IMR-90 (cell line): ENCODE data around the gene FLT3. TPM values are rescaled to one million over a fixed set of nuclear protein-coding genes. Genes with fewer than 3 reads are reported as not detected.

Experiments used
- ATAC-seq: fragments of 200-7000 bp; cut with Tn5 transposase; 2 replicates; pipeline ENCODE4 v1.9.1; 2020; ENCODE audit warnings: low read depth, mild to moderate bottlenecking, moderate library complexity
- BruUV-seq: library from RNA; stranded (reverse); fragments of 400-500 nt; replicated peaks from 2 replicates; lab custom pipeline; 2021; lab: Mats Ljungman, UMichigan
- CTCF ChIA-PET: fragments of 300-600 bp; formaldehyde crosslinking; extraction: SDS; loops from one replicate; lab custom pipeline; 2021; ENCODE audit warnings: antibody characterized with exemption; lab: Yijun Ruan, JAX
- POLR2A ChIA-PET: fragments of 300-600 bp; sonication (Branson Sonifier 250); formaldehyde crosslinking; loops from one replicate; lab custom pipeline; 2022; ENCODE audit warnings: antibody characterized with exemption; ENCODE audit not compliant: unreplicated experiment; lab: Charles Lee
- DNase-seq: peaks from one replicate; pipeline ENCODE4 v3.0.0; 2013
- H2AFZ ChIP-seq: replicated peaks from 2 replicates; pipeline ENCODE3; 2013; ENCODE audit warnings: low read length, mild to moderate bottlenecking; ENCODE audit not compliant: poor library complexity
- H2AK5ac ChIP-seq: 2 replicates; pipeline ENCODE4 v1.6.1; 2013; ENCODE audit warnings: low read depth, low read length, inconsistent platforms
- H2AK9ac ChIP-seq: replicated peaks from 2 replicates; pipeline ENCODE3; 2013; ENCODE audit warnings: mild to moderate bottlenecking, low read depth, low read length, moderate library complexity; ENCODE audit not compliant: poor library complexity
- H2BK120ac ChIP-seq: 2 replicates; pipeline ENCODE4 v1.6.1; 2013; ENCODE audit warnings: low read depth, low read length, inconsistent platforms
- H2BK15ac ChIP-seq: 3 replicates; pipeline ENCODE4 v1.6.1; 2013; ENCODE audit warnings: low read depth, low read length, inconsistent platforms
- H2BK20ac ChIP-seq: 2 replicates; pipeline ENCODE4 v1.6.1; 2013; ENCODE audit warnings: low read depth, mild to moderate bottlenecking, inconsistent platforms, low read length, moderate library complexity
- H2BK5ac ChIP-seq: 2 replicates; pipeline ENCODE4 v1.6.1; 2013; ENCODE audit warnings: mild to moderate bottlenecking, low read depth, low read length, inconsistent platforms; ENCODE audit not compliant: poor library complexity, severe bottlenecking
- H3K14ac ChIP-seq: replicated peaks from 2 replicates; pipeline ENCODE4 v1.6.1; 2013; ENCODE audit warnings: low read depth, low read length, inconsistent platforms
- H3K18ac ChIP-seq: 2 replicates; pipeline ENCODE4 v1.6.1; 2013; ENCODE audit warnings: low read depth, low read length, control low read depth
- H3K23ac ChIP-seq: 2 replicates; pipeline ENCODE4 v1.6.1; 2013; ENCODE audit warnings: low read depth, low read length, inconsistent platforms
- H3K27ac ChIP-seq: 2 replicates; pipeline ENCODE4 v1.5.1; 2013; ENCODE audit warnings: mild to moderate bottlenecking, control low read depth, low read length; ENCODE audit not compliant: insufficient read depth
- H3K27me3 ChIP-seq: 2 replicates; pipeline ENCODE4 v1.6.1; 2013; ENCODE audit warnings: low read length; ENCODE audit not compliant: control insufficient read depth, insufficient read depth
- H3K36me3 ChIP-seq: 2 replicates; pipeline ENCODE4 v1.6.1; 2013; ENCODE audit warnings: low read length, mixed read lengths; ENCODE audit not compliant: control insufficient read depth, insufficient read depth
- H3K4ac ChIP-seq: 2 replicates; pipeline ENCODE4 v1.6.1; 2013; ENCODE audit warnings: low read depth, low read length, inconsistent platforms
- H3K4me1 ChIP-seq: 2 replicates; pipeline ENCODE4 v1.6.1; 2013; ENCODE audit warnings: low read length, mixed read lengths; ENCODE audit not compliant: control insufficient read depth, insufficient read depth
- H3K4me2 ChIP-seq: 2 replicates; pipeline ENCODE4 v1.6.1; 2013; ENCODE audit warnings: low read depth, mild to moderate bottlenecking, control low read depth, low read length, moderate library complexity
- H3K4me3 ChIP-seq: 2 replicates; pipeline ENCODE4 v1.5.1; 2013; ENCODE audit warnings: low read depth, mild to moderate bottlenecking, control low read depth, low read length, moderate library complexity; ENCODE audit not compliant: insufficient read depth
- H3K56ac ChIP-seq: 2 replicates; pipeline ENCODE4 v1.6.1; 2013; ENCODE audit warnings: low read length, inconsistent platforms; ENCODE audit not compliant: insufficient read depth; ENCODE audit errors: extremely low read depth
- H3K79me1 ChIP-seq, 2 experiments: 2 replicates each; pipeline ENCODE4 v1.6.1; 2013; ENCODE audit warnings: low read length in 2 of 2, inconsistent platforms in 1 of 2, low read depth in 1 of 2
- H3K9ac ChIP-seq: 2 replicates; pipeline ENCODE4 v1.6.1; 2013; ENCODE audit warnings: low read depth, low read length, control low read depth
- H3K9me1 ChIP-seq: 2 replicates; pipeline ENCODE4 v1.6.1; 2013; ENCODE audit warnings: low read length, inconsistent platforms; ENCODE audit not compliant: insufficient read depth
- H3K9me3 ChIP-seq: 2 replicates; pipeline ENCODE4 v1.6.1; 2013; ENCODE audit warnings: low read length; ENCODE audit not compliant: control insufficient read depth, insufficient read depth
- H4K20me1 ChIP-seq: 2 replicates; pipeline ENCODE4 v1.6.1; 2013; ENCODE audit warnings: low read length, inconsistent platforms; ENCODE audit not compliant: insufficient read depth
- H4K5ac ChIP-seq: 2 replicates; pipeline ENCODE4 v1.6.1; 2013; ENCODE audit warnings: mild to moderate bottlenecking, low read depth, low read length, control low read depth
- H4K8ac ChIP-seq, 2 experiments: 2 replicates each; pipeline ENCODE4 v1.6.1; 2013; ENCODE audit warnings: low read depth in 2 of 2, low read length in 2 of 2, control low read depth in 1 of 2, inconsistent platforms in 1 of 2
- H4K91ac ChIP-seq: 2 replicates; pipeline ENCODE4 v1.6.1; 2013; ENCODE audit warnings: low read depth, low read length, inconsistent platforms; ENCODE audit not compliant: insufficient read depth
- BHLHE40 ChIP-seq: fragments of 150-350 bp; IDR thresholded peaks from 2 replicates; pipeline ENCODE4 v1.6.1; 2016; ENCODE audit warnings: mild to moderate bottlenecking, low read depth, low read length
- CEBPB ChIP-seq: IDR thresholded peaks from 2 replicates; pipeline ENCODE4 v1.6.1; 2012; ENCODE audit warnings: low read depth, low read length, improper control_type of control experiment
- CHD1 ChIP-seq: IDR thresholded peaks from 2 replicates; pipeline ENCODE4 v1.6.1; 2012; ENCODE audit warnings: low read depth, low read length, improper control_type of control experiment
- CTCF ChIP-seq: conservative IDR thresholded peaks from 2 replicates; pipeline ENCODE4 v1.5.1; 2012; ENCODE audit warnings: mild to moderate bottlenecking, low read depth, low read length, improper control_type of control experiment
- ELK1 ChIP-seq: fragments of 150-350 bp; IDR thresholded peaks from 2 replicates; pipeline ENCODE4 v1.6.1; 2016; ENCODE audit warnings: low read depth, mild to moderate bottlenecking, low read length, moderate library complexity, borderline replicate concordance
- FOS ChIP-seq: fragments of 150-350 bp; IDR thresholded peaks from 2 replicates; pipeline ENCODE4 v1.6.1; 2016; ENCODE audit warnings: low read depth, low read length
- MAFK ChIP-seq: IDR thresholded peaks from 2 replicates; pipeline ENCODE4 v1.6.1; 2012; ENCODE audit warnings: low read depth, low read length, improper control_type of control experiment
- MAZ ChIP-seq: IDR thresholded peaks from 2 replicates; pipeline ENCODE4 v1.6.1; 2012; ENCODE audit warnings: low read depth, mild to moderate bottlenecking, low read length, improper control_type of control experiment, moderate library complexity, borderline replicate concordance
- MXI1 ChIP-seq: IDR thresholded peaks from 2 replicates; pipeline ENCODE4 v1.6.1; 2012; ENCODE audit warnings: low read depth, mild to moderate bottlenecking, low read length, moderate library complexity, borderline replicate concordance
- NFE2L2 ChIP-seq: fragments of 150-350 bp; IDR thresholded peaks from 2 replicates; pipeline ENCODE4 v1.6.1; 2016; ENCODE audit warnings: low read depth, mild to moderate bottlenecking, low read length
- POLR2A ChIP-seq: IDR thresholded peaks from 2 replicates; pipeline ENCODE4 v1.6.1; 2012; ENCODE audit warnings: mild to moderate bottlenecking, low read depth, low read length
- RAD21 ChIP-seq: IDR thresholded peaks from 2 replicates; pipeline ENCODE4 v1.6.1; 2012; ENCODE audit warnings: low read length, improper control_type of control experiment
- RCOR1 ChIP-seq: IDR thresholded peaks from 2 replicates; pipeline ENCODE4 v1.6.1; 2012; ENCODE audit warnings: mild to moderate bottlenecking, low read length, improper control_type of control experiment; ENCODE audit not compliant: insufficient replicate concordance
- RFX5 ChIP-seq: IDR thresholded peaks from 2 replicates; pipeline ENCODE4 v1.8.0; 2012; ENCODE audit warnings: low read depth, mild to moderate bottlenecking, low read length, moderate library complexity
- SMC3 ChIP-seq: fragments of 150-350 bp; IDR thresholded peaks from 2 replicates; pipeline ENCODE4 v1.6.1; 2016; ENCODE audit warnings: low read depth, mild to moderate bottlenecking, antibody characterized with exemption, low read length, moderate library complexity
- USF2 ChIP-seq: fragments of 150-350 bp; IDR thresholded peaks from 2 replicates; pipeline ENCODE4 v1.6.1; 2017; ENCODE audit warnings: mild to moderate bottlenecking, antibody characterized with exemption, low read length, low read depth
- WGBS, 2 experiments: methylation state at CpG; one replicate each; pipeline versions ENCODE4 v1.1.5 to v1.1.7; 2013; ENCODE audit warnings: missing lambda C conversion rate in 2 of 2; ENCODE audit not compliant: insufficient read length in 1 of 2; ENCODE audit errors: extremely low coverage in 2 of 2; 5-methylcytosine and 5-hydroxymethylcytosine counted together
- dilution Hi-C: fragments of 300-500 bp; cut with HindIII; formaldehyde crosslinking; loops from one replicate; pipeline ENCODE4 v1.14.3; 2018; ENCODE audit warnings: low sequenced_read_pairs; ENCODE audit not compliant: unreplicated experiment
- in situ Hi-C: fragments of 300-500 bp; cut with MboI; formaldehyde crosslinking; loops from 3 replicates; pipeline ENCODE4 v1.14.3; 2019; ENCODE audit warnings: low sequenced_read_pairs, inconsistent platforms, mixed read lengths
- intact Hi-C: fragments of 100-400 bp; cut with micrococcal nuclease; formaldehyde crosslinking; loops from 2 replicates; pipeline ENCODE4 v1.10.0; 2022
- polyA plus RNA-seq, 3 experiments: library from polyadenylated mRNA; depleted of rRNA; stranded (reverse); fragments of >200 nt; gene quantifications; 2 replicates each; pipeline ENCODE4 v1.2.3, GENCODE V29; 2012; ENCODE audit warnings: low replicate concordance in 1 of 3
- total RNA-seq: library from RNA; depleted of rRNA; stranded (reverse); fragments of >200 nt; gene quantifications from 2 replicates; pipeline ENCODE4 v1.2.3, GENCODE V29; 2012

The FLT3 gene
- total and polyA plus RNA-seq, 2 of the 4 experiments (the other 2 are of a cell fraction), result not detected

GRCh38 chr13:28013482-28013881 lies 86.9 kb downstream of the FLT3 start:
- dilution Hi-C loops (no loop called here), in situ Hi-C loops (no loop called here), intact Hi-C loops (no loop called here)
- no peak overlapping the region for H2BK120ac ChIP-seq
- H3K4ac ChIP-seq, result no peak overlapping the region
- WGBS, 2 experiments, result no CpG with 5 or more reads among the region's 1 CpG
- H2BK15ac ChIP-seq, result no peak overlapping the region
- no peak overlapping the region for H2AFZ ChIP-seq
- H3K4me1 ChIP-seq, result no peaks in the 10 kb centered on the region
- no peak for DNase-seq
- H3K9me1 ChIP-seq, result 0 out of 2 replicates have a peak, but pooled peaks cover 4% of the 10 kb centered on the region
- no peak overlapping the region for H4K5ac ChIP-seq
- no peak overlapping the region for H3K27ac ChIP-seq
- no TSS peak for BruUV-seq
- no peak overlapping the region for H3K18ac ChIP-seq
- no peak overlapping the region for H2AK5ac ChIP-seq
- H3K4me3 ChIP-seq, result no peak overlapping the region
- no peak overlapping the region for H2AK9ac ChIP-seq
- no peak overlapping the region for H4K8ac ChIP-seq
- no peak overlapping the region for H3K56ac ChIP-seq
- no peak overlapping the region for H3K14ac ChIP-seq
- H3K9ac ChIP-seq, result no peak overlapping the region
- no peak overlapping the region for H2BK20ac ChIP-seq
- no peak overlapping the region for H4K91ac ChIP-seq
- H3K9me3 ChIP-seq, result no peaks in the 10 kb centered on the region
- ChIA-PET CTCF (no interaction called here), POLR2A (no interaction called here)
- ATAC-seq, result no peak
- H2BK5ac ChIP-seq, result no peak overlapping the region
- no peak for TF ChIP-seq ELK1
- no peak for TF ChIP-seq CHD1
- TF ChIP-seq RAD21, result no peak
- no peak for TF ChIP-seq USF2
- TF ChIP-seq FOS, result no peak
- no peak for TF ChIP-seq CEBPB
- TF ChIP-seq RCOR1, result no peak
- TF ChIP-seq POLR2A, result no peak
- TF ChIP-seq RFX5, result no peak
- no peak for TF ChIP-seq BHLHE40
- TF ChIP-seq CTCF, result no peak
- TF ChIP-seq MAZ, result no peak
- TF ChIP-seq MXI1, result no peak
- no peak for TF ChIP-seq MAFK
- TF ChIP-seq SMC3, result no peak
- TF ChIP-seq NFE2L2, result no peak
- peaks cover 3% of the 10 kb centered on the region for H3K27me3 ChIP-seq
- H3K79me1 ChIP-seq, result no peaks in the 10 kb centered on the region
- no peak overlapping the region for H3K23ac ChIP-seq
- no peaks in the 10 kb centered on the region for H3K36me3 ChIP-seq
- no peaks in the 10 kb centered on the region for H4K20me1 ChIP-seq
- H3K4me2 ChIP-seq, result no peak overlapping the region
